ENCODE measurements around the gene AWAT2.

The AWAT2 gene, protein sequence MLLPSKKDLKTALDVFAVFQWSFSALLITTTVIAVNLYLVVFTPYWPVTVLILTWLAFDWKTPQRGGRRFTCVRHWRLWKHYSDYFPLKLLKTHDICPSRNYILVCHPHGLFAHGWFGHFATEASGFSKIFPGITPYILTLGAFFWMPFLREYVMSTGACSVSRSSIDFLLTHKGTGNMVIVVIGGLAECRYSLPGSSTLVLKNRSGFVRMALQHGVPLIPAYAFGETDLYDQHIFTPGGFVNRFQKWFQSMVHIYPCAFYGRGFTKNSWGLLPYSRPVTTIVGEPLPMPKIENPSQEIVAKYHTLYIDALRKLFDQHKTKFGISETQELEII

GRCh38 chrX:70049925-70050324 lies at the start of gene AWAT2:
TSS of gene AWAT2 (minus strand) at chrX:70049938. CDS start at chrX:70049932, 6 bp downstream.
- DNase-seq: no peak

DNA sequence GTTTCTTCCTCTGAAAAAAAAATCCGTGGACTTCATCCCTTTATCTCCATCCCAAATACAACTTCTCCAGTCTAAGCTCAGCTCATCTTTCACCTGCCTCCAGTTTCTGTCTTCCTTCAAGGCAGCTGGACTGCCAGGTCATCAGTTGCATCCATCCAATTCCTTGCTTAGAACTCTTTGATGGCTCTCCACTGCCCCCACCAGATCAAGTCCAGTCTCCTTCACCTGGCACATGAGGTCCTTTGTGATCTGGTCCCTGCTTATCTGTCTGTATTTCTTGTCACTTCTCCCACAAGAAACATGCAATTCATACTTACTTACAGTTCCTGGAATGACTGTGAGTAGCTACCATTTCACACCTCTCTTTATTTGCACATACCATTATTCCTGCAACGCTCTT lies 46.3 kb upstream of the AWAT2 start:
- no peak for DNase-seq

DNA sequence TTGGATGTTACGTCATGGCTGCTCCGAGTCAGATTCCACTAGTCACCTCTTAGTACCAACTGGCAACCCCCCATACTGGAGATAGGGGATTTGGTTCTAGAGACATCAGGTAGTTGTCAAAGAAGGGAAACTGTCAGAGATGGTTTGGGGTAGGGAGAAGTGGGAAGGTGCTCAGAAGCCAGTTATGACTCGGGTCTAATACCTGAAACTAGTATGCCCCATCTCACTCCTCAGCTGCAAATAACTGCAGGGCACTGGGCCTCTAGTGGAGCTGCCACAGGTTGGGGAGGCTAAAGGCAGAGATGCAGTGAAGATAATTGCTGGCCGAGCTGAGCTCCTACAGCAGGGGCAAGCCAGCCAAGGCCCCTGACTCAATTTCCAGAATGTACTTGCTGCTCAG lies 42.5 kb upstream of the AWAT2 start:
- DNase-seq: no peak

- no peak for DNase-seq
Measured at GRCh38 chrX:70089604-70090297, 40.0 kb upstream of the AWAT2 start.

DNA sequence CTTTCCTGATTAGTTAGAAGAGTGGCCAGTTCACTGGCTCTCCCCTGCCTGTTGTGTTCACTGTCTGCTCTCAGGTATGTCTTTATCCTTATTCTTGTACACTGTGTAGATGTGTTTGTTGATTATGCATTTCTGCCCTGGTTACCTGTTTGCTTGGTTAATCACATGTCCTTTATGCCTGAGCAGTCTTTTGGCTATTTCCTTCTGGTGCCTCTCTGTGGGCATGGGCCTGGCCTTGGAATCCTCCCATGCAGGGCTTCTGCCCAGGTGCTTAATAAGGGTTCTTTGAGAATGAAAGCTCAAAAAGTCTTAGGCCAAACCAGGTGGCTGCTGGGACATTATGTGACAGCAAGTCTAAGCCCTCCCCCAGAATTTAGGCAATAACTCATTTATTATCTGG lies 39.0 kb upstream of the AWAT2 start:
- no peak for DNase-seq

DNA sequence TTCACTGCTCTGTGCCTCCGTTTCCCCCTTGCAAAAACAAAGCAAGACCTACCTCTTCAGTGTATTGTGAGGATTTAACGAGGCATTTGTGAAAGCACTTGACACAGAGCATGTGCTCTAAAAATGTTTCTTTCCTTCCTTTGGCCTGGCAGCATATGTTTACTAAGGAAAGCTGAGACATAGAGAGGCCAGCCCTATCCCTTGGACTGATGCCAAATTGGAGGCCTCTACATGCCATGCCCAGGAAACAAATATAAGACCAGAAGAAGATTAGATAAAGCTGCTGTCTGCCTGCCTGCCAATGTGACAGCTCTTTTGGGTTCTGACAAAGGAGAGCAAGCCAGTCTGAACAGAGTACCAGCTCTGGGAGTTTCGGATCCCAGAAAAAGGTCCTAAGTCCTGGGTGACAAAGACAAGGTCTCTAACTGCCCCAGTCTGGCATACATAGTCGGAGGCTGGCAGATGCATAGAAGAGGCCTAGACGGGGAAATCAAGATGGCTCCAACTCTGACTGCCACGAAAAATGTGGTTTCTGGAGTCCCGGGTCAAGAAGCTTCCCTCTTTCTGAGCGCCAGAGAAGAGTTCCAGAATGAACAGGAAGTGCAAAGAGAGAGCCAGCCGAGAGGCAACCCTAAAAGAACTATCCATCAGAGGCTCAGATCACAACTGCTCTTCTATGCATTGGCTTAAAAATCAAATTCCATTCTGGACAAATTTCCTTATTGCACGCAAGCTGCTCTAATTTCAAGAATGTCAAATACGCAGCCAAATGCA lies 38.3 kb upstream of the AWAT2 start:
- DNase-seq: no peak

DNA sequence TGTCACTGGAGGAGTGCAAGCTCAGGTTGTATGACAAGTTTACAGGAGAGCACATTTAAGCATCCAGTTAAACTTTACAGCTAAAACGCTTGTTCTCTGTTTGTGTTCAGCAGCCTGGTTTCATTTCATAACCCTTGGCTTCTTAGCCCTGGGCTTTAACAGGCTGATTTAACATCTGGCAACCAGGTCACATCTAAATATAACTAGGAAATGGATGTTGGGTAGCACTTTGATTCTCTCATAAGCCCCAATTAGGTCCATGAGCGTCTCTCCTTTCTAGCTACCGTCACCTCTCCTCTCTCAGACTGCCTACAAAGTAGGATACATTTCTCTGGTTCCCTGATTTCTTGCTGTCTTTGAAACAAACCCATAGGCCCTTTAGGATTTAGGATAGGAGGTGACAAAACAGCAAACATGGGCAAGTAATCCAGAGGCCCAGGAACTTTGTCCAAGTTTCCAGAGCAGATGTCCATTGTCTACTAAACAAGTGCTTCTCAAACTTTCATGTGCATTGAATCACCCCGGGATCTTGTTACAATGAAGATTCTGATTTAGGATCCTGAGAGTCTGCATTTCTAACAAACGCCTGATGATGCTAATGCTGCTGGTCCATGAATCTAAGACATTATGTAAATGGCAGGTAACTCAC lies 35.0 kb upstream of the AWAT2 start:
- DNase-seq: no peak

- no peak for DNase-seq
Measured at GRCh38 chrX:70082723-70083122, 33.0 kb upstream of the AWAT2 start.

- DNase-seq: no peak
Measured at GRCh38 chrX:70079870-70080269, 30.1 kb upstream of the AWAT2 start.

DNA sequence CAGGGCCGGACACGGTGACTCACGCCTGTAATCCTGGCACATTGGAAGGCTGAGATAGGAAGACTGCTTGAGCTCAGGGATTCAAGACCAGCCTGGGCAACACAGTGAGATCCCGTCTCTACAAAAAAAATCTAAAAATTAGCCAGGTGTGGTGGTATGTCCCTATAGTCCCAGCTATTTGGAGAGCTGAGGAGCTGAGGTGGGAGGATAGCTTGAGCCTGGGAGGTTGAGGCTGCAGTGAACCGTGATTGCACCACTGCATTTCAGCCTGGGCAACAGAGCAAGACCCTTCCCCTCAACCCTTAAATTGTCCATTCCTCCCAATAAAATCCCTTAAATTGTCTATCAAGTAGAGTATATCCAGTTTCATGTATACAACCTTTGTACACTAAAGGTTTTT lies 29.6 kb upstream of the AWAT2 start:
- DNase-seq: no peak

- no peak for DNase-seq
Measured at GRCh38 chrX:70066646-70067045, 16.9 kb upstream of the AWAT2 start.

DNA sequence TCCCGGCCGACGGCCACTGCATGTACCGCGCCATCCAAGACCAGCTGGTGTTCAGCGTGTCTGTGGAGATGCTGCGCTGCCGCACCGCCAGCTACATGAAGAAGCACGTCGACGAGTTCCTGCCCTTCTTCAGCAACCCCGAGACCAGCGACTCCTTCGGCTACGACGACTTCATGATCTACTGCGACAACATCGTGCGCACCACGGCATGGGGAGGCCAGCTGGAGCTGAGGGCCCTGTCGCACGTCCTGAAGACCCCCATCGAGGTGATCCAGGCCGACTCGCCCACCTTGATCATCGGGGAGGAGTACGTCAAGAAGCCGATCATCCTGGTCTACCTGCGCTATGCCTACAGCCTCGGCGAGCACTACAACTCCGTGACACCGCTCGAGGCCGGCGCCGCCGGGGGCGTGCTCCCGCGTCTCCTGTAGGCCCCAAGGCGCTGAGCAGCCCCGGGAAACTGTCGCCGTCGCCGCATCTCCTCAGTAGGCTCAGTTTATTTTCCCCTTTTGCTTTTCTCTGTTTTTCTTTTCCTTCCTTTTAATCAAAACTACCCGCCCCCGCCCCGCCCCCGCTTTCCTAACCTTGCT lies 13.3 kb upstream of the AWAT2 start:
- no peak for DNase-seq

GRCh38 chrX:70062076-70062475 lies 12.3 kb upstream of the AWAT2 start, which contains the start of gene OTUD6A:
TSS of gene OTUD6A (plus strand) at chrX:70062457. CDS start at chrX:70062525, 68 bp downstream.
- no peak for DNase-seq

DNA sequence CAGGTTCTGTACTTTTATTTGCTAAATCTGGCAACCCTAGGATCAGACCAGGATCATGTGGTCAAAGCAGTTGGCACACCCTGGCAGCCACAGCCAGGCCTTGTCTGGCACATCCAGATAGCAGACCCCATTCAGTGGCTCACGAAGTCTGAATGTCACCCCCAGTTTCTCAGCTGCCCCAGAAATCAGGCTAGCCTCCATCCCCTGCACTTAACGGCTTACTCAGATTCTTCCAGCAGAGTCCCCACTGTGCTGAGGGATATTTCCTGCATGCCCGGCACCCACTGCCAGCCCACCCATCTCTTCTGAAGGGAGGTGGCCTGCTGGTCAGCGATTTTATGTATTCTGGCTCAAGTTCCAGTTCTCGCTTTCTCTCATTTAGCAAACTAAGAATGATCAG lies 4.7 kb upstream of the AWAT2 start:
- DNase-seq: no peak

- DNase-seq: no peak
Measured at GRCh38 chrX:70052895-70053615, 3.3 kb upstream of the AWAT2 start.

- no peak for DNase-seq
Measured at GRCh38 chrX:70049406-70049805, 332 bp downstream of the AWAT2 start.

DNA sequence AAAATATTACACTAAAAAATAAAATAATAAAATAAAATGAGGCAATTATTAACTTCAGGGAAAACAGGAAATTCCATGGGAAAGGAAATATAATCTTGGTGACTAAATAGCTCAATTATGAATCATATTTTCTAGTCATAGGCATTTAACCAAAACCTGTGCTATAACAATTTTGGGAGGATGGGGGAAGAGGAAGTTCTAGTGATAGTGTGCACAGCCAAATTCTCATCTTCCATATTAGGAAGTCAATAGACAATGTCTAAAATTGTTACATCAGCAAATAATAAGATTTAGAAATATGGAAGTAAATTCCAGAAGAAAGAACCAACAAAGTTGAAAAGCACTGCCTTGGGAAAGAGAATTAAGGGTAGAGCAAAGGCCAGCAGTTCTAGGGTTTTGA lies 2.8 kb downstream of the AWAT2 start:
- no peak for DNase-seq

DNA sequence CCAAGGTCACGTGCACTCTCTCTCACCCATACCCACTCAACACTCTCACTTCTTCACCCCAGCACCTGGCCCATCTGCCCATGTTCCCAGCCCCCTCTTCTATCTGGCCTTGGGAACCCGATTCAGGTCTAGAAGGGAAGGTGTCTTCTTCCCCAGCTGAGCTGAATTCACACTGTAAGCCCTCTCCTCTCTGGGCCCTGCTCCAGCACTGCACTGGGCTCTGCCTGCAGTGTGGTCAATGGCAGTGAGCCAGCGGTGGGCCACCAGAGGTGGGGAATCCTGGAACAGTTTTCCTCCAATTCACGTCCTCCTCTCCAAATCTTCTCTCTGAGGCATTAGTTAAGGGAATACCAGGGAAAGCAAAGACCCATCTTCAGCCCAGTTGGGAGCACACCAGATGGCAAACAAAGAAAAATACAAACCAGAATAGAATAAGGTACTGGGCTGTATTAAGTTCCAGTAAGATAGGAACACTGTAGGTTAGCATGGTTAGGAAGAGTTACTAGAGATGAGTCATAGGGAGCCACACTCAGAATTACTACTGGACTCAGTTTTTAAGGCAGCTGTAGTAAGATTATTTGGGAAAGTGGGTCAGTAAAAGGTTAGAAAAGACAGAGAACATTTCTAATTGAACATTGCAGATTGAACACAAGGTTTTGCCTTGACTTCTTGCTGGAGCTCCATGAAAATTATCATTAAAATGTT lies 5.0 kb downstream of the AWAT2 start:
- no peak for DNase-seq

- DNase-seq: no peak
Measured at GRCh38 chrX:70043685-70044084, 6.1 kb downstream of the AWAT2 start.

DNA sequence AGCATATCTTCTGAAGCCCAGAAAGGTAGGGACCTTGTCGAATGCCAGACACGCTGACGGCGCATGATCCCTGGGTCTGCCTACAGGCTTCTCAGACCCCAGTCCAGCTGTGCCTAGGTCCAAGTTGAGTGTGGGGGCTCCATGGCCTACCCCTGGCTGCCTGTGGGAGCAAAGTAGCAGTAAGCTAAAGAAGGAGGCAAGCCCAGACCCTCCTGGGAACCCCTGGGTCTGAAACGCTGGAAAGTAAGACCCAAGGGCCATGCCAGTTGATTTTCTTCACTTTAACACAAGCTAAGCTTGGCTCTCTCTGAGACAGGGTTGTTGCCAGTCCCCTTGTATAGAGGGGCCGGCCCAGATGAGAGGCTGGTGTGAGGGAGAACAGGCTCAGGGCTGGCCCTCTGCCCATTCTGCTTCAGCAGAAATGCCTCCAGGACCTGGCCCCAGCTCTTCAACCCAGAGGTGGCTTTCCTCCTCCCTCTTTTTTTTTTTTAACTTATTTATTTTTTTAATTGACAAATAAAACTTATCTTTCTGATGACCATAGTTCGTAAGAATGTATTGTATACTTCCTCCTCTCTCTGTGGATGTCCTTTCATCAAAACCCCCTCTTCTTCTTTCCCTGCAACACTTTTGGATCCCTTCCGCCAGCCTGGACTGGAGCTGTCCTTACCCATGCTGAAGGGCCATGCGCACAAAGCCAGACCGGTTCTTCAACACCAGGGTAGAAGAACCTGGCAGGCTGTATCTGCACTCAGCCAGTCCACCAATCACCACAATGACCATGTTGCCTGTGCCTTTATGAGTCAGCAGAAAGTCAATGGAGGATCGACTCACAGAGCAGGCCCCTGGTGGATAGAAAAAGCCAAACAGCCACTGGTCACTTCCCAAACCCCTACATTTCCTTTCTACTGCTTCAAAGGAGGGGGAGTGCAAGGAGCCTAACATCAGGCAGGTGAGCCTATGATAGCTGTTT lies 7.1 kb downstream of the AWAT2 start:
- no peak for DNase-seq
